IMR-90 (cell line): ENCODE results near the gene FRMD1. TPM values are rescaled to one million over a fixed set of nuclear protein-coding genes. Genes with fewer than 3 reads are reported as not detected.

Source experiments
- ATAC-seq: fragments of 200-7000 bp; cut with Tn5 transposase; 2 replicates; pipeline ENCODE4 v1.9.1; 2020; ENCODE audit warnings: low read depth, mild to moderate bottlenecking, moderate library complexity
- BruUV-seq: library from RNA; stranded (reverse); fragments of 400-500 nt; replicated peaks from 2 replicates; lab custom pipeline; 2021; lab: Mats Ljungman, UMichigan
- CTCF ChIA-PET: fragments of 300-600 bp; formaldehyde crosslinking; extraction: SDS; loops from one replicate; lab custom pipeline; 2021; ENCODE audit warnings: antibody characterized with exemption; lab: Yijun Ruan, JAX
- POLR2A ChIA-PET: fragments of 300-600 bp; sonication (Branson Sonifier 250); formaldehyde crosslinking; loops from one replicate; lab custom pipeline; 2022; ENCODE audit warnings: antibody characterized with exemption; ENCODE audit not compliant: unreplicated experiment; lab: Charles Lee
- DNase-seq: peaks from one replicate; pipeline ENCODE4 v3.0.0; 2013
- H2AFZ ChIP-seq: replicated peaks from 2 replicates; pipeline ENCODE3; 2013; ENCODE audit warnings: low read length, mild to moderate bottlenecking; ENCODE audit not compliant: poor library complexity
- H2AK5ac ChIP-seq: 2 replicates; pipeline ENCODE4 v1.6.1; 2013; ENCODE audit warnings: low read depth, low read length, inconsistent platforms
- H2AK9ac ChIP-seq: replicated peaks from 2 replicates; pipeline ENCODE3; 2013; ENCODE audit warnings: mild to moderate bottlenecking, low read depth, low read length, moderate library complexity; ENCODE audit not compliant: poor library complexity
- H2BK120ac ChIP-seq: 2 replicates; pipeline ENCODE4 v1.6.1; 2013; ENCODE audit warnings: low read depth, low read length, inconsistent platforms
- H2BK15ac ChIP-seq: 3 replicates; pipeline ENCODE4 v1.6.1; 2013; ENCODE audit warnings: low read depth, low read length, inconsistent platforms
- H2BK20ac ChIP-seq: 2 replicates; pipeline ENCODE4 v1.6.1; 2013; ENCODE audit warnings: low read depth, mild to moderate bottlenecking, inconsistent platforms, low read length, moderate library complexity
- H2BK5ac ChIP-seq: 2 replicates; pipeline ENCODE4 v1.6.1; 2013; ENCODE audit warnings: mild to moderate bottlenecking, low read depth, low read length, inconsistent platforms; ENCODE audit not compliant: poor library complexity, severe bottlenecking
- H3K14ac ChIP-seq: replicated peaks from 2 replicates; pipeline ENCODE4 v1.6.1; 2013; ENCODE audit warnings: low read depth, low read length, inconsistent platforms
- H3K18ac ChIP-seq: 2 replicates; pipeline ENCODE4 v1.6.1; 2013; ENCODE audit warnings: low read depth, low read length, control low read depth
- H3K23ac ChIP-seq: 2 replicates; pipeline ENCODE4 v1.6.1; 2013; ENCODE audit warnings: low read depth, low read length, inconsistent platforms
- H3K27ac ChIP-seq: 2 replicates; pipeline ENCODE4 v1.5.1; 2013; ENCODE audit warnings: mild to moderate bottlenecking, control low read depth, low read length; ENCODE audit not compliant: insufficient read depth
- H3K27me3 ChIP-seq: 2 replicates; pipeline ENCODE4 v1.6.1; 2013; ENCODE audit warnings: low read length; ENCODE audit not compliant: control insufficient read depth, insufficient read depth
- H3K36me3 ChIP-seq: 2 replicates; pipeline ENCODE4 v1.6.1; 2013; ENCODE audit warnings: low read length, mixed read lengths; ENCODE audit not compliant: control insufficient read depth, insufficient read depth
- H3K4ac ChIP-seq: 2 replicates; pipeline ENCODE4 v1.6.1; 2013; ENCODE audit warnings: low read depth, low read length, inconsistent platforms
- H3K4me1 ChIP-seq: 2 replicates; pipeline ENCODE4 v1.6.1; 2013; ENCODE audit warnings: low read length, mixed read lengths; ENCODE audit not compliant: control insufficient read depth, insufficient read depth
- H3K4me2 ChIP-seq: 2 replicates; pipeline ENCODE4 v1.6.1; 2013; ENCODE audit warnings: low read depth, mild to moderate bottlenecking, control low read depth, low read length, moderate library complexity
- H3K4me3 ChIP-seq: 2 replicates; pipeline ENCODE4 v1.5.1; 2013; ENCODE audit warnings: low read depth, mild to moderate bottlenecking, control low read depth, low read length, moderate library complexity; ENCODE audit not compliant: insufficient read depth
- H3K56ac ChIP-seq: 2 replicates; pipeline ENCODE4 v1.6.1; 2013; ENCODE audit warnings: low read length, inconsistent platforms; ENCODE audit not compliant: insufficient read depth; ENCODE audit errors: extremely low read depth
- H3K79me1 ChIP-seq, 2 experiments: 2 replicates each; pipeline ENCODE4 v1.6.1; 2013; ENCODE audit warnings: low read length in 2 of 2, inconsistent platforms in 1 of 2, low read depth in 1 of 2
- H3K9ac ChIP-seq: 2 replicates; pipeline ENCODE4 v1.6.1; 2013; ENCODE audit warnings: low read depth, low read length, control low read depth
- H3K9me1 ChIP-seq: 2 replicates; pipeline ENCODE4 v1.6.1; 2013; ENCODE audit warnings: low read length, inconsistent platforms; ENCODE audit not compliant: insufficient read depth
- H3K9me3 ChIP-seq: 2 replicates; pipeline ENCODE4 v1.6.1; 2013; ENCODE audit warnings: low read length; ENCODE audit not compliant: control insufficient read depth, insufficient read depth
- H4K20me1 ChIP-seq: 2 replicates; pipeline ENCODE4 v1.6.1; 2013; ENCODE audit warnings: low read length, inconsistent platforms; ENCODE audit not compliant: insufficient read depth
- H4K5ac ChIP-seq: 2 replicates; pipeline ENCODE4 v1.6.1; 2013; ENCODE audit warnings: mild to moderate bottlenecking, low read depth, low read length, control low read depth
- H4K8ac ChIP-seq, 2 experiments: 2 replicates each; pipeline ENCODE4 v1.6.1; 2013; ENCODE audit warnings: low read depth in 2 of 2, low read length in 2 of 2, control low read depth in 1 of 2, inconsistent platforms in 1 of 2
- H4K91ac ChIP-seq: 2 replicates; pipeline ENCODE4 v1.6.1; 2013; ENCODE audit warnings: low read depth, low read length, inconsistent platforms; ENCODE audit not compliant: insufficient read depth
- CHD1 ChIP-seq: IDR thresholded peaks from 2 replicates; pipeline ENCODE4 v1.6.1; 2012; ENCODE audit warnings: low read depth, low read length, improper control_type of control experiment
- FOS ChIP-seq: fragments of 150-350 bp; IDR thresholded peaks from 2 replicates; pipeline ENCODE4 v1.6.1; 2016; ENCODE audit warnings: low read depth, low read length
- MAZ ChIP-seq: IDR thresholded peaks from 2 replicates; pipeline ENCODE4 v1.6.1; 2012; ENCODE audit warnings: low read depth, mild to moderate bottlenecking, low read length, improper control_type of control experiment, moderate library complexity, borderline replicate concordance
- USF2 ChIP-seq: fragments of 150-350 bp; IDR thresholded peaks from 2 replicates; pipeline ENCODE4 v1.6.1; 2017; ENCODE audit warnings: mild to moderate bottlenecking, antibody characterized with exemption, low read length, low read depth
- WGBS, 2 experiments: methylation state at CpG; one replicate each; pipeline versions ENCODE4 v1.1.5 to v1.1.7; 2013; ENCODE audit warnings: missing lambda C conversion rate in 2 of 2; ENCODE audit not compliant: insufficient read length in 1 of 2; ENCODE audit errors: extremely low coverage in 2 of 2; 5-methylcytosine and 5-hydroxymethylcytosine counted together
- dilution Hi-C: fragments of 300-500 bp; cut with HindIII; formaldehyde crosslinking; loops from one replicate; pipeline ENCODE4 v1.14.3; 2018; ENCODE audit warnings: low sequenced_read_pairs; ENCODE audit not compliant: unreplicated experiment
- in situ Hi-C: fragments of 300-500 bp; cut with MboI; formaldehyde crosslinking; loops from 3 replicates; pipeline ENCODE4 v1.14.3; 2019; ENCODE audit warnings: low sequenced_read_pairs, inconsistent platforms, mixed read lengths
- intact Hi-C: fragments of 100-400 bp; cut with micrococcal nuclease; formaldehyde crosslinking; loops from 2 replicates; pipeline ENCODE4 v1.10.0; 2022
- polyA plus RNA-seq, 3 experiments: library from polyadenylated mRNA; depleted of rRNA; stranded (reverse); fragments of >200 nt; gene quantifications; 2 replicates each; pipeline ENCODE4 v1.2.3, GENCODE V29; 2012; ENCODE audit warnings: low replicate concordance in 1 of 3
- total RNA-seq: library from RNA; depleted of rRNA; stranded (reverse); fragments of >200 nt; gene quantifications from 2 replicates; pipeline ENCODE4 v1.2.3, GENCODE V29; 2012

The FRMD1 gene
- total and polyA plus RNA-seq, 2 of the 4 experiments (the other 2 are of a cell fraction): not detected

GRCh38 chr6:168088161-168089053 lies 9.4 kb upstream of the FRMD1 start:
- Histone ChIP-seq H3K14ac (no peak overlapping the region), H3K27ac (peak overlapping the region; percentile 48; the same call in 1 of the 2 replicates), H3K36me3 (no peaks in the 10 kb centered on the region), H2AK9ac (no peak overlapping the region), H3K4me3 (no peak overlapping the region), H3K9ac (no peak overlapping the region), H3K18ac (peak overlapping the region; percentile 32; the same call in 1 of the 2 replicates), H3K4me1 (peaks cover 15% of the 10 kb centered on the region; the same call in 1 of the 2 replicates), H3K27me3 (peaks cover 3% of the 10 kb centered on the region; the same call in 1 of the 2 replicates), H3K4me2 (peak overlapping the region; percentile 37; the same call in 1 of the 2 replicates), H3K23ac (no peak overlapping the region), H4K5ac (no peak overlapping the region; the same call in 1 of the 2 replicates), H2BK5ac (no peak overlapping the region), H3K4ac (no peak overlapping the region; the same call in 1 of the 2 replicates), H3K56ac (no peak overlapping the region), H3K9me1 (no peaks in the 10 kb centered on the region), H4K20me1 (no peaks in the 10 kb centered on the region; the same call in 1 of the 2 replicates), H3K79me1 (no peaks in the 10 kb centered on the region), H4K91ac (no peak overlapping the region), H4K8ac (no peak overlapping the region), H3K9me3 (no peaks in the 10 kb centered on the region), H2BK120ac (no peak overlapping the region), H2AK5ac (peak overlapping the region; percentile 67; the same call in 1 of the 2 replicates), H2BK20ac (no peak overlapping the region), H2BK15ac (no peak overlapping the region), H2AFZ (peak overlapping the region; percentile 41)
- ATAC-seq: peak; percentile 99
- intact Hi-C loops: loop anchor here (2.0 kb wide), 2 partner anchors 44 to 82 kb away; no protein-coding TSS in a partner anchor
- 23% methylated on average over 7 of the region's 20 CpGs; no CpG with 5 or more reads in 1 of the 2 experiments for WGBS, 2 experiments
- dilution Hi-C loops: no loop called here
- ChIA-PET CTCF (no interaction called here), POLR2A (no interaction called here)
- peak; percentile 74 for DNase-seq
- TF ChIP-seq USF2: no peak
- TF ChIP-seq CHD1: no peak
- TF ChIP-seq MAZ: peak; percentile 28; the same call in 1 of the 2 replicates
- TF ChIP-seq FOS: no peak
- no TSS peak for BruUV-seq
- in situ Hi-C loops: no loop called here
